Hematopoietic multipotent progenitor cell treated with erythropoietin and hydrocortisone succinate and interleukin-3 and kit ligand, for 15 days (in vitro differentiated cells): ENCODE results near the gene MALRD1.

Source experiments
- DNase-seq: peaks from one replicate; pipeline ENCODE4 v3.0.0-alpha.2; 2015; ENCODE audit warnings: low spot score

The MALRD1 gene

GRCh38 chr10:19654576-19654975, 606.0 kb downstream of the MALRD1 start:
- no peak for DNase-seq

GRCh38 chr10:19656420-19657042, 607.9 kb downstream of the MALRD1 start:
- no peak for DNase-seq

- DNase-seq, result no peak
Measured at GRCh38 chr10:19658131-19658530, 609.5 kb downstream of the MALRD1 start.

- no peak for DNase-seq
Measured at GRCh38 chr10:19658622-19659233, 610.1 kb downstream of the MALRD1 start.

- no peak for DNase-seq
Measured at GRCh38 chr10:19659920-19660655, 611.5 kb downstream of the MALRD1 start.

GRCh38 chr10:19663344-19663743, 614.7 kb downstream of the MALRD1 start:
- DNase-seq, result no peak

GRCh38 chr10:19668116-19668515, 619.5 kb downstream of the MALRD1 start:
- DNase-seq, result no peak

GRCh38 chr10:19676063-19676462, 627.5 kb downstream of the MALRD1 start:
- no peak for DNase-seq

- DNase-seq, result no peak
Measured at GRCh38 chr10:19683356-19683755, 634.8 kb downstream of the MALRD1 start.

- DNase-seq, result no peak
Measured at GRCh38 chr10:19683960-19684359, 635.4 kb downstream of the MALRD1 start.

GRCh38 chr10:19688344-19688743, 639.7 kb downstream of the MALRD1 start:
- DNase-seq, result no peak

GRCh38 chr10:19689231-19689630, 640.6 kb downstream of the MALRD1 start:
- DNase-seq, result no peak

- no peak for DNase-seq
Measured at GRCh38 chr10:19699299-19699698, 650.7 kb downstream of the MALRD1 start.

GRCh38 chr10:19701427-19702052, 652.9 kb downstream of the MALRD1 start:
- no peak for DNase-seq

- no peak for DNase-seq
Measured at GRCh38 chr10:19702215-19702614, 653.6 kb downstream of the MALRD1 start.

GRCh38 chr10:19704544-19704943, 655.9 kb downstream of the MALRD1 start:
- DNase-seq, result no peak

GRCh38 chr10:19705250-19705649, 656.6 kb downstream of the MALRD1 start:
- DNase-seq, result no peak

- DNase-seq, result no peak
Measured at GRCh38 chr10:19706904-19707303, 658.3 kb downstream of the MALRD1 start.

- DNase-seq, result no peak
Measured at GRCh38 chr10:19707376-19707775, 658.8 kb downstream of the MALRD1 start.

- DNase-seq, result no peak
Measured at GRCh38 chr10:19708031-19708430, 659.4 kb downstream of the MALRD1 start.

- DNase-seq, result no peak
Measured at GRCh38 chr10:19710600-19710999, 662.0 kb downstream of the MALRD1 start.

- no peak for DNase-seq
Measured at GRCh38 chr10:19713159-19713558, 664.6 kb downstream of the MALRD1 start.
